Endothelial cell of umbilical vein (primary cell): ENCODE data around the gene SFXN2.

Source experiments
- CTCF ChIP-seq, 2 donors: IDR thresholded peaks; 1 replicate in 1 of 2; 2 replicates in 1 of 2; pipeline ENCODE4 v1.5.1; 2011; ENCODE audit warnings: low read length in 2 of 2, mild to moderate bottlenecking in 2 of 2, moderate library complexity in 2 of 2, control low read depth in 1 of 2, inconsistent platforms in 1 of 2, low read depth in 1 of 2; ENCODE audit not compliant: insufficient read depth in 1 of 2; ENCODE audit errors: extremely low read depth in 1 of 2
- EZH2 ChIP-seq: IDR thresholded peaks from 2 replicates; pipeline ENCODE4 v1.6.1; 2012; ENCODE audit warnings: borderline replicate concordance, low read depth, mild to moderate bottlenecking, moderate library complexity, low read length, inconsistent platforms; ENCODE audit not compliant: severe bottlenecking
- GATA2 ChIP-seq: IDR thresholded peaks from 2 replicates; pipeline ENCODE4 v1.7.0; 2011; ENCODE audit warnings: low read depth, mild to moderate bottlenecking, moderate library complexity, mixed read lengths, low read length; ENCODE audit not compliant: insufficient read length, insufficient read depth
- JUN ChIP-seq: IDR thresholded peaks from 2 replicates; pipeline ENCODE4 v1.6.1; 2011; ENCODE audit warnings: borderline replicate concordance, low read depth; ENCODE audit not compliant: insufficient read length, insufficient read depth
- MAX ChIP-seq: IDR thresholded peaks from 2 replicates; pipeline ENCODE4 v1.6.1; 2011; ENCODE audit not compliant: insufficient read depth, insufficient read length
- MYC ChIP-seq: IDR thresholded peaks from one replicate; pipeline ENCODE4 v1.6.1; 2011; ENCODE audit warnings: mild to moderate bottlenecking, low read depth, low read length
- POLR2A ChIP-seq: IDR thresholded peaks from 2 replicates; pipeline ENCODE4 v1.6.1; 2012; ENCODE audit warnings: low read depth, mild to moderate bottlenecking, control low read depth, low read length
- POLR2AphosphoS5 ChIP-seq: IDR thresholded peaks from 2 replicates; pipeline ENCODE4 v1.6.1; 2012; ENCODE audit warnings: low read depth, mild to moderate bottlenecking, control low read depth, low read length, moderate library complexity; ENCODE audit not compliant: insufficient read depth

- TF ChIP-seq CTCF (IDR thresholded peaks at IDR 0.05; ENCODE audit: extremely low read depth in 1 of 2, insufficient read depth in 1 of 2, low read depth in 1 of 2, low read length in 2 of 2) (no peak), POLR2A (no peak), MAX (no peak), EZH2 (no peak), JUN (no peak), GATA2 (no peak), POLR2AphosphoS5 (no peak), MYC (no peak)
Measured at GRCh38 chr10:102758240-102758932, 44.0 kb downstream of the SFXN2 start.
